Choroid plexus epithelial cell (primary cell): Measurements from ENCODE around the gene CTCF.

Source experiments
- DNase-seq: peaks from one replicate; pipeline ENCODE4 v3.0.0-alpha.2; 2010; ENCODE audit warnings: low read depth
- H3K4me3 ChIP-seq: 2 replicates; pipeline ENCODE4 v1.5.1; 2011; ENCODE audit warnings: low read depth, mild to moderate bottlenecking, control low read depth, low read length, moderate library complexity
- TF ChIP-seq, protein P1 (sequence below): conservative IDR thresholded peaks from 2 replicates; pipeline ENCODE4 v1.5.1; 2011; ENCODE audit warnings: low read depth, mild to moderate bottlenecking, control low read depth, inconsistent platforms, low read length, moderate library complexity

The CTCF gene

DNA sequence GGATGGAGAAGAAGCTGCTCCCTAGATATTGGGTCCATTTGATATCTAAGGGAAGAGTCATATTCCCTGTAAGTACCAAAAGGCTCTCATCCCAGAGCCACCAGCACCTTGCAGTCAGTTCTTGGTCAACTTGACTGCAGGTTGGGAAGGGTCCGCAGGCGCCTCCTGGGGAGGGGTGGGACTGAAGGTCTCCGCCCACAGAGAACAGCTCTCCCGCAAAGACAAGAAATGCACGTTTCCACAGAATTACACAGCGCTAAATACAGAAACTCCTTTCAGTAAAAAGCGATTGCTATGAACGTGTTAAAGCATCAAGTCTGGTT, 864 bp upstream of the CTCF start:
- peak overlapping the region; percentile 94 for H3K4me3 ChIP-seq
- no peak for DNase-seq

DNA sequence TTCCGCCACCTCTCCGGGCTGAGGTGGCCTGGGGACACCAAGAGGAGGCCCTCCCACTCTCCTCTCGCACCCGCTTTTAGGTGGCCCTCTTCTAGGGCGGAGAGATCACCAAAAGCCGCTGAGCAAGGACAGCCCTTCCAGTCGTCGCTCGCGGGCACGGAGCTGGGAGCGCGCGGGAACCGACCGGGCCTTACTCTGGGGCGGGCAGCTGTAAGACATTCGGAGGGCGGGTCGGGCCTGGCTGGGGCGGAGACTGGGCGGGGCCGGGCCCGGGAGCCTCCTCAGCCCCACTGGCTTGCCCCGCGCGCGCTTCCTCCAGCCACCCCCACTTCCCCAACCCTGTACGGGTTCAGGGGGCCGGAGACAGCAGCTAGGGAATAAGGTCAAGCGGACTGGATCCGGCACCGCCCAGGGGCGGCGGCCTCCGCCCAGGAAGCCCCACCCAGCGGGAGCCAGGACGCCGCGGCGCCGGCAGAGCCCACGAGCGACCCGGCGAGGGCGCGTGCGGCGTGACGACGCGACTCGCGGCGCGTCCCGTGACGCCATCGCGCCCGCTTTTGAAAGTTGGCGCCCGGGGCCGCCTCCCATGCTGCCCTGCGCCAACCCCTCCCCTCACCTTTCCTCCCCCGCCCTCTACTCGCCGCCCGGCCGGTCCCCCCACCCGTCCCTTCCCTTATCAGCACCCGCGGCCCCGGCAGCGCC, 351 bp upstream of the CTCF start:
- DNase-seq: peak; percentile 98
- TF ChIP-seq, protein P1, sequence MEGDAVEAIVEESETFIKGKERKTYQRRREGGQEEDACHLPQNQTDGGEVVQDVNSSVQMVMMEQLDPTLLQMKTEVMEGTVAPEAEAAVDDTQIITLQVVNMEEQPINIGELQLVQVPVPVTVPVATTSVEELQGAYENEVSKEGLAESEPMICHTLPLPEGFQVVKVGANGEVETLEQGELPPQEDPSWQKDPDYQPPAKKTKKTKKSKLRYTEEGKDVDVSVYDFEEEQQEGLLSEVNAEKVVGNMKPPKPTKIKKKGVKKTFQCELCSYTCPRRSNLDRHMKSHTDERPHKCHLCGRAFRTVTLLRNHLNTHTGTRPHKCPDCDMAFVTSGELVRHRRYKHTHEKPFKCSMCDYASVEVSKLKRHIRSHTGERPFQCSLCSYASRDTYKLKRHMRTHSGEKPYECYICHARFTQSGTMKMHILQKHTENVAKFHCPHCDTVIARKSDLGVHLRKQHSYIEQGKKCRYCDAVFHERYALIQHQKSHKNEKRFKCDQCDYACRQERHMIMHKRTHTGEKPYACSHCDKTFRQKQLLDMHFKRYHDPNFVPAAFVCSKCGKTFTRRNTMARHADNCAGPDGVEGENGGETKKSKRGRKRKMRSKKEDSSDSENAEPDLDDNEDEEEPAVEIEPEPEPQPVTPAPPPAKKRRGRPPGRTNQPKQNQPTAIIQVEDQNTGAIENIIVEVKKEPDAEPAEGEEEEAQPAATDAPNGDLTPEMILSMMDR: no peak
- H3K4me3 ChIP-seq: peak overlapping the region; percentile 94

More for the DNA sequence above, 864 bp upstream of the CTCF start:
- TF ChIP-seq, protein P1: no peak

DNA sequence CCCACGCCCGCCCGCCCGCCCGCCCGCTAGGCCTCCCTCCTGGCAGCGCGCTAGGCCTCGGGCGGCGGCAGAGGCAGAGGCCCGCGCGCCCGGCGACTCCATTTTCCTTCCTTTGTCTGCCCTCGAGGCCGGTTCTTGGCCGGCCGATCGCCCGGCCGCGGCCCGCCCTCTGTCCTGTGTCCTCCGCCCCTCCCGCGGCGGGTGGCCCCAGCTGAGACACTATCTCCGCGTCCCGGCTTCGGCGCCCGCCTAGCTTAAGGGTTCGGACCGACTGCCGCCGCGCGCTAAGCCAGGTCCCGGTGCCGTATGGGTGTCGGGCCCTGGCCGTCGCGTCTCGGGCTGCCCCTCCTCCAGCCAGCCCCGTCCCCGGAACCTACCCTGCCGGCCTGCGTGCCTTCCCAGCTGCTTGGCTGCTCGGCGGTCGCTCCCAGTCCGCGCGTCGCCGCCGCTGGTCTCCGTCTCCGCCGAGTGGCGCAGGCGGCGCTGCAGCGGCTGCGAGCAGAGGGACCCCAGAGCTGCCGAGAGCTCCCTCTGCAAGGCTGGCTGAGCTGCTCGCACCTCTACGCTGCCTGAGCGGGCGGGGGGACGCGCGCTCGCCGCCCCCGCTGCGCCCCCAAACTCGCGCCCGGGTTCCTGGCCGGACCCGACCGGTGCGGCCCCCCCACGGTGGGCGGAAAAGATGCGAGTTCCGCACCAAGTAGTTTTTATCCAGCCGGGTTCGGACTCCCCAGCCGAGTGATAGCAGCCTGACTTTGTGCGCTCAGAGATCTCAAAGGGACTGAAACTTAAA, 787 bp downstream of the CTCF start:
- DNase-seq: peak; percentile 48
- TF ChIP-seq, protein P1: no peak

DNA sequence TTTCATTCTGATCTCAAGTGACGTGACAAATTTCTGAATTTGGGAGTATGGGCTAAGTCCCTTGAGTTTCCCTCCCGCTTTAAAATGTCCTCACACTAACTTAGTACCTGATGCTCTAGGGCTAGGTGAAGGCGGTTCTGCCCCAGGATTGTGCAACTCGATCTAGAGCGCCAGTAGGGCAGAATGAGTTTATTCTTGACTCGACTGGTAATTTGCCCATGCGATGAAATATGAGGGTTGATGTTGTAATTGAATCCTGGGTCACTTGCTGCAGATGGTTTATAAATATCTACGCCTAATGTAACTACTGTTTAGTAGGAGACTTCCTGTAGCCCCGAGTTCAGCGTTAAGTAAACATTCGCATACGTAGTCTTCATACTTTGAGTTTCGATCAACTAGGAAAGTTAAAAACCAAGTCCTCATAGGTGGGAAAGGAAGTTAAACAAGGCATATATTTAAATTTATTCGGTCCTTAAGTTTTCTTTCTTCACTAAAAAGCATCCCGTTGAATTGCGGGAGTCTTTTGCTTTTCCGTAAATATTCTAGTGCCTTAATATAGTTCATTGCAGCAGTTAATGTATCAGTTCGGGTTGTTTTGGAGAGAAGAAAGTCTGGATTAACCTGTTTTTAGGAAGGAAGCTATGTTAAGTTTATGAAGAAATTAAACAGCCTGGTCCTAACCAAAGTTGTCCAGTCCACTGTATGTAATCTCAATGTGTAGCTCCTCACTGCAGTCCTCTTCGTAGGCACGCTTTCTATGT, 1.6 kb downstream of the CTCF start:
- TF ChIP-seq, protein P1: no peak
- peak; percentile 87 for DNase-seq
- peak overlapping the region; percentile 94 for H3K4me3 ChIP-seq

More for the DNA sequence above, 787 bp downstream of the CTCF start:
- peak overlapping the region; percentile 94 for H3K4me3 ChIP-seq

DNA sequence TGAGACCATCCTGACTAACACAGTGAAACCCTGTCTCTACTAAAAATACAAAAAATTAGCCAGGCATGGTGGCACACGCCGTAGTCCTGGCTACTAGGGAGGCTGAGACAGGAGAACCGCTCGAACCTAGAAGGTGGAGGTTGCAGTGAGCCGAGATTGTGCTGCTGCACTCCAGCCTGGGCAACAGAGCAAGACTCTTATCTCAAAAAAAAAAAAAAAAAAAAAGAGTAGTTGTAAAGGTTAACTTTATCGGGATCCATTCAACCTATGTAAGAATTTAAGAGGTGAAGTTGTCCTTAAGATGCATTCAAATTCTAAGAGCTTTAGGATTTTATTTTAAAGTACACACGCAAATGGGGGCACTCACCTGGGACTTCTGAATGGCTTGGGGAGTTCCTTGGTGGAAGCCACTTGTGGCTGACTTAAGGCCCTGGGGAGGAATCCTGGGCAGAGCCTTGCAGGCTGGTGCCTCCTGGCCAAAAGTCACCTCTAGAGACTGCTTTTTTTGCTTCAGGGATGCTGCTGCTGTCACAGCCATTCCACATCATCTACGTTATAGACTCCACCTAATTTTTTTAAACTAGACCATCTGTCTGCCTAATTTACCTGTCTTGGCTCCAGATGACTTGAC, 3.3 kb downstream of the CTCF start:
- H3K4me3 ChIP-seq: no peak overlapping the region
- DNase-seq: no peak
- TF ChIP-seq, protein P1: no peak

DNA sequence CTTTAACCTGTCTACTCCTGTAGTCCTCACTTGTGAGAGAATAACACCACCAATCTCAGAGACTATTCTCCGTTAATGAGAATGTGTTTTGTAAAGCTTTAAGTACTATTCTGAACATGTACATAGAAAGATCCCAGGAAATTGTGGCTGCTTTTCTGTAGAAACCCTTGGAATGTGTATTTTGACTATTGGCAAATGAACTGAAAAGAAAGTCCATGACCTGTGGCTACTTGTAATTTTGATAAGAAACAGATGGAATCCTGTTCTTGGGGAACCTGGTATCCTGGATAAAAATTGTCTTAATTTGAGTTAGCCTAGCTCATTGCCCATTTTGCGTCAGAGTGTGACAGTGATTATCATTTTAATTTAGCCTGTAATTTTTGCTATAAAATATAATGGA, 9.1 kb downstream of the CTCF start:
- DNase-seq: peak; percentile 23
- H3K4me3 ChIP-seq: no peak overlapping the region
- TF ChIP-seq, protein P1: no peak
